ENCODE results near the gene BRAT1.

The BRAT1 gene

GRCh38 chr7:2559283-2559950, 4.1 kb upstream of the BRAT1 start:
- DNase-seq (ENCODE audit: low spot score) = no peak

GRCh38 chr7:2558629-2559282, 3.4 kb upstream of the BRAT1 start, which contains the start of gene IQCE:
TSS of gene IQCE (plus strand) at chr7:2558979. CDS start at chr7:2559182, 203 bp downstream.
- peak; percentile 94 for DNase-seq (ENCODE audit: low spot score)

- no peak for DNase-seq (ENCODE audit: low spot score)
Measured at GRCh38 chr7:2554661-2555111, 638 bp downstream of the BRAT1 start.

- no peak for DNase-seq (ENCODE audit: low spot score)
Measured at GRCh38 chr7:2553831-2554581, 1.3 kb downstream of the BRAT1 start.

- DNase-seq (ENCODE audit: low spot score) = no peak
Measured at GRCh38 chr7:2553108-2553507, 2.2 kb downstream of the BRAT1 start.

- DNase-seq (ENCODE audit: low spot score) = no peak
Measured at GRCh38 chr7:2551418-2551817, 3.9 kb downstream of the BRAT1 start.

- DNase-seq (ENCODE audit: low spot score) = no peak
Measured at GRCh38 chr7:2546776-2547586, 8.3 kb downstream of the BRAT1 start.

GRCh38 chr7:2545746-2546425, 9.4 kb downstream of the BRAT1 start:
- DNase-seq (ENCODE audit: low spot score) = no peak

GRCh38 chr7:2544541-2545188, 10.7 kb downstream of the BRAT1 start:
- no peak for DNase-seq (ENCODE audit: low spot score)

GRCh38 chr7:2542916-2543871, 12.1 kb downstream of the BRAT1 start:
- DNase-seq (ENCODE audit: low spot score) = no peak

- no peak for DNase-seq (ENCODE audit: low spot score)
Measured at GRCh38 chr7:2542011-2542915, 13.1 kb downstream of the BRAT1 start.

- no peak for DNase-seq (ENCODE audit: low spot score)
Measured at GRCh38 chr7:2541291-2542010, 13.9 kb downstream of the BRAT1 start.

GRCh38 chr7:2540641-2541051, 14.7 kb downstream of the BRAT1 start:
- DNase-seq (ENCODE audit: low spot score) = no peak

- no peak for DNase-seq (ENCODE audit: low spot score)
Measured at GRCh38 chr7:2540133-2540532, 15.2 kb downstream of the BRAT1 start.

GRCh38 chr7:2539031-2539911, 16.1 kb downstream of the BRAT1 start:
- no peak for DNase-seq (ENCODE audit: low spot score)

- DNase-seq (ENCODE audit: low spot score) = no peak
Measured at GRCh38 chr7:2537981-2538851, 17.1 kb downstream of the BRAT1 start.
